ENCODE results near the gene ARHGAP5. TPM values are rescaled to one million over a fixed set of nuclear protein-coding genes. Genes with fewer than 3 reads are reported as not detected.

ARHGAP5 gene
- polyA plus RNA-seq, 3 donors = 2.5 to 6.3 (median 4.3) TPM

DNA sequence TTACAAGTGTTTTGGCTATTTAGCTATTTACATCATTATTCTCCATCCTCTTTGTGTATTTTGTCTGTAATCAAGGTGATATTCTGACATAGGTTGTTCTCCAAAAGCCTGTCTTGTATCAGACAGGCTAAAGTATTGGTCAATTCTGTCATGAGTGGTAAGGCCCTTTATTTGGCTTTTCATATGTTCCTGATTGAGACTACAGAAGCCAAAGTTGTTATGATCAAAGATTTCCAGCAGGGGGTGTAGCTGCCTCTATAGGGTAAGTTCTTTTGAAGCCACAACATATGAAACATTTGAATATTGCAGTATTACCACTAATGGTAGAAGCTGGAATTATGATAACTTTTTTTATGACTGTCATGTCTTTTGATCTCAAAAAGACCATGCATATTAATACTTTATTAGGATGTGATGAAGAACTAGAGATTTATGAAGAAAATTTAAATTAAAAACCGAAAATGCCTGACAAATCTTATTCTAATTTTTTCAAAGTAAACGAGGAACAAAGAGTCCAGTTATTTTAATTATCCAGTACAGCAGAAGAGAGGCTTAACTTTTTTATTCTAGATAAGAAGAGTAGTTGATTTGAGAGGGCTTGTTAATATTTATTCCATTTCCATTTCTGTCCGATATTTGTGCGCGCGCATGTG, 3.4 kb upstream of the ARHGAP5 start:
- peaks cover 21% of the 10 kb centered on the region for H3K4me1 Mint-ChIP-seq
- peaks cover 0 to 2% (median 0%) of the 10 kb centered on the region in 7 donors for H3K9me3 Mint-ChIP-seq
- intact Hi-C loops (cut with micrococcal nuclease) = loop anchor here (5.0 to 10.0 kb wide), 2 partner anchors 179 to 1941 kb away; no protein-coding TSS in a partner anchor
- Histone ChIP-seq H3K4me3 (replicated peaks in 1 of 3; ENCODE audit: low read depth in 2 of 3, low read length in 3 of 3) (no peak overlapping the region), H3K4me1 (ENCODE audit: control insufficient read depth in 1 of 2, insufficient read depth in 2 of 2, low read length in 2 of 2) (peaks cover 16 to 23% of the 10 kb centered on the region in 2 donors), H2AFZ (ENCODE audit: insufficient read depth, low read depth, low read length, poor library complexity, severe bottlenecking) (no peak overlapping the region), H4K20me1 (ENCODE audit: insufficient read depth, low read length) (no peaks in the 10 kb centered on the region), H3K4me2 (replicated peaks; ENCODE audit: extremely low read depth, low read length, poor library complexity, severe bottlenecking) (no peak overlapping the region), H3K27me3 (ENCODE audit: control insufficient read depth in 2 of 2, insufficient read depth in 2 of 2, low read length in 2 of 2) (peaks cover 12 to 25% of the 10 kb centered on the region in 2 donors), H3K9me3 (replicated peaks in 1 of 2; ENCODE audit: control insufficient read depth in 1 of 2, insufficient read depth in 1 of 2, low read length in 2 of 2) (no peaks in the 10 kb centered on the region), H3K27ac (ENCODE audit: low read depth in 1 of 2, low read length in 2 of 2) (no peak overlapping the region), H3K79me2 (ENCODE audit: insufficient read depth, low read length) (no peaks in the 10 kb centered on the region), H3K36me3 (replicated peaks in 1 of 2; ENCODE audit: control insufficient read depth in 1 of 2, insufficient read depth in 2 of 2, low read length in 2 of 2) (no peaks in the 10 kb centered on the region), H3K9ac (ENCODE audit: insufficient read depth, low read length, poor library complexity, severe bottlenecking) (no peak overlapping the region)
- H3K27ac Mint-ChIP-seq = no peak overlapping the region
- peak; percentile 62 to 80 (median 70) for DNase-seq
- no peaks in the 10 kb centered on the region for H3K36me3 Mint-ChIP-seq
- TF ChIP-seq CTCF (IDR thresholded peaks at IDR 0.05) = peak; percentile 75
- peaks cover 8 to 27% (median 20%) of the 10 kb centered on the region in 3 donors for H3K27me3 Mint-ChIP-seq (ENCODE audit: low read depth in 3 of 3)
- no peak overlapping the region for H3K4me3 Mint-ChIP-seq
- WGBS (ENCODE audit: insufficient coverage) = no CpG with 5 or more reads among the region's 6 CpGs

DNA sequence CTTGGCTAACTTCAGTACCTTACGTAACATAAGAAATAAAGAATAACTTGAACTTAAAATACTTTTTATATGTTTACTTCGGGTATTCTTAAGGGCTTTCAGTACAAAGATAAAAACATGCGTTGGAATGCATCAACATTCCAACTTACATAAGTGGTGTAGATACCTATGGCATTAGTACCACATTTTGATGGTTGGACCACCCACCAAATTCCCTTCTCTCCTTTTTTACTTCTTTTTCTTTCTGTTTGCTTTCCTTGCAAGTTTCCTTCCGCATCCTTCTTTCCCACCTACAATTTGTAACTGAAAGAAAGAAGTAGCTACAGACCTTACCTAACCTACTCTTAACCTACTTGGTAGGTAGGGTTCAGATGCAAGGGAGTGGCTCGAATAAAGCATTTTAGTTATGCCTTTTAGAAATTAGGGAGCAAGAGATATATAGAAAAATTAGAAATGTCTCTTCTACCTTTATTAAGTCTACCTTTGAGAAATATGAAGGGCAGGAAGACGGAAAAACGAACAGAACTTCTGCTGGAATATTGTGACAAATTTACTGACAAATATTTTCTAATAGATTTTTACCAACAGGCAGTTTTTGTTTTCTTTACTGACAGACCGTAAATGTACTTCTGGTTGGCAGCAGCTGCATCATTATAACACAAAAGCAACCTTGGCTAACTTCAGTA, 2.1 kb upstream of the ARHGAP5 start:
- Histone ChIP-seq H2AFZ (ENCODE audit: insufficient read depth, low read depth, low read length, poor library complexity, severe bottlenecking) (no peak overlapping the region), H3K27ac (ENCODE audit: low read depth in 1 of 2, low read length in 2 of 2) (no peak overlapping the region), H3K4me2 (replicated peaks; ENCODE audit: extremely low read depth, low read length, poor library complexity, severe bottlenecking) (peak overlapping the region; percentile 99), H4K20me1 (ENCODE audit: insufficient read depth, low read length) (no peaks in the 10 kb centered on the region), H3K4me1 (ENCODE audit: control insufficient read depth in 1 of 2, insufficient read depth in 2 of 2, low read length in 2 of 2) (peaks cover 16 to 26% of the 10 kb centered on the region in 2 donors), H3K36me3 (replicated peaks in 1 of 2; ENCODE audit: control insufficient read depth in 1 of 2, insufficient read depth in 2 of 2, low read length in 2 of 2) (no peaks in the 10 kb centered on the region), H3K4me3 (replicated peaks in 1 of 3; ENCODE audit: low read depth in 2 of 3, low read length in 3 of 3) (no peak overlapping the region), H3K9me3 (replicated peaks in 1 of 2; ENCODE audit: control insufficient read depth in 1 of 2, insufficient read depth in 1 of 2, low read length in 2 of 2) (no peaks in the 10 kb centered on the region), H3K9ac (ENCODE audit: insufficient read depth, low read length, poor library complexity, severe bottlenecking) (no peak overlapping the region), H3K27me3 (ENCODE audit: control insufficient read depth in 2 of 2, insufficient read depth in 2 of 2, low read length in 2 of 2) (peaks cover 12 to 30% of the 10 kb centered on the region in 2 donors), H3K79me2 (ENCODE audit: insufficient read depth, low read length) (peaks cover 6% of the 10 kb centered on the region)
- no peak for DNase-seq
- WGBS (ENCODE audit: insufficient coverage) = 80% methylated on average over 1 of the region's 8 CpGs
- peak overlapping the region in 1 of 2 donors; percentile 56 for H3K4me3 Mint-ChIP-seq
- peaks cover 0 to 4% of the 10 kb centered on the region in 2 donors for H3K36me3 Mint-ChIP-seq
- H3K4me1 Mint-ChIP-seq = peaks cover 25% of the 10 kb centered on the region
- intact Hi-C loops (cut with micrococcal nuclease) = loop anchor here (5.0 to 10.0 kb wide), 2 partner anchors 177 to 1940 kb away; no protein-coding TSS in a partner anchor
- TF ChIP-seq CTCF (IDR thresholded peaks at IDR 0.05) = no peak
- H3K27ac Mint-ChIP-seq = no peak overlapping the region
- H3K9me3 Mint-ChIP-seq = peaks cover 0 to 2% (median 0%) of the 10 kb centered on the region in 7 donors
- peaks cover 8 to 34% (median 20%) of the 10 kb centered on the region in 3 donors for H3K27me3 Mint-ChIP-seq (ENCODE audit: low read depth in 3 of 3)

All from CD14-positive monocyte (primary cell).